Adrenal gland (tissue), 5 donors: ENCODE results near the gene SEC24C.

ENCODE experiments used
- CTCF ChIP-seq, 6 experiments: fragments of 450-650 bp in 4 of 6; fragments of 200-600 bp in 2 of 6; sonication (generic) in 1 of 6; IDR thresholded peaks; 1 replicate in 5 of 6; 2 replicates in 1 of 6; pipeline versions ENCODE4 v1.5.1 to v1.8.0; 2016 to 2021; ENCODE audit warnings: antibody characterized with exemption in 6 of 6, mild to moderate bottlenecking in 2 of 6, moderate library complexity in 1 of 6
- POLR2A ChIP-seq, 2 donors: fragments of 450-650 bp; IDR thresholded peaks; one replicate each; pipeline ENCODE4 v1.6.1; 2017; ENCODE audit warnings: antibody characterized with exemption in 2 of 2, mild to moderate bottlenecking in 2 of 2, moderate library complexity in 1 of 2
- donor health status: DM: no; HTN: no; CAD: no.

GRCh38 chr10:73796766-73797165, 52.6 kb downstream of the SEC24C start:
- TF ChIP-seq POLR2A (IDR thresholded peaks at IDR 0.05), result no peak
- TF ChIP-seq CTCF (IDR thresholded peaks at IDR 0.05), result no peak
